ENCODE data around the gene UIMC1.

- no peak for TF ChIP-seq CTCF (IDR thresholded peaks at IDR 0.05)
- TF ChIP-seq POLR2A (IDR thresholded peaks at IDR 0.05) = no peak
- TF ChIP-seq EP300 (IDR thresholded peaks at IDR 0.05) = no peak
- no peak for TF ChIP-seq POLR2AphosphoS5 (IDR thresholded peaks at IDR 0.05)
These were observed 58.7 kb downstream of the UIMC1 start for GRCh38 chr5:176947847-176948246.
